ENCODE measurements around the gene MDFI.

MDFI gene

GRCh38 chr6:41635365-41635764, 2.9 kb upstream of the MDFI start:
- DNase-seq: no peak

- no peak for DNase-seq
Measured at GRCh38 chr6:41636833-41637193, 1.5 kb upstream of the MDFI start.

- DNase-seq: no peak
Measured at GRCh38 chr6:41637194-41638001, 870 bp upstream of the MDFI start.

GRCh38 chr6:41638935-41639808, 904 bp downstream of the MDFI start:
- DNase-seq: no peak

- no peak for DNase-seq
Measured at GRCh38 chr6:41639809-41640371, 1.6 kb downstream of the MDFI start.

GRCh38 chr6:41640426-41640825, 2.2 kb downstream of the MDFI start:
- no peak for DNase-seq

GRCh38 chr6:41641352-41641925, 3.2 kb downstream of the MDFI start:
- no peak for DNase-seq

GRCh38 chr6:41642090-41642959, 4.1 kb downstream of the MDFI start:
- no peak for DNase-seq

GRCh38 chr6:41642960-41643898, 5.0 kb downstream of the MDFI start:
- no peak for DNase-seq

- no peak for DNase-seq
Measured at GRCh38 chr6:41643899-41644269, 5.6 kb downstream of the MDFI start.

GRCh38 chr6:41644297-41644879, 6.1 kb downstream of the MDFI start:
- DNase-seq: no peak

- DNase-seq: no peak
Measured at GRCh38 chr6:41645007-41645618, 6.8 kb downstream of the MDFI start.

- DNase-seq: no peak
Measured at GRCh38 chr6:41646026-41646795, 7.9 kb downstream of the MDFI start.

- no peak for DNase-seq
Measured at GRCh38 chr6:41647061-41647511, 8.8 kb downstream of the MDFI start.

- DNase-seq: no peak
Measured at GRCh38 chr6:41648070-41648585, 9.9 kb downstream of the MDFI start.

- DNase-seq: no peak
Measured at GRCh38 chr6:41648921-41649320, 10.7 kb downstream of the MDFI start.

GRCh38 chr6:41649596-41649995, 11.3 kb downstream of the MDFI start:
- no peak for DNase-seq

GRCh38 chr6:41650120-41650519, 11.9 kb downstream of the MDFI start:
- DNase-seq: no peak

GRCh38 chr6:41651246-41651961, 13.1 kb downstream of the MDFI start:
- no peak for DNase-seq
